Measurements from ENCODE around the gene LIAS. TPM values are rescaled to one million over a fixed set of nuclear protein-coding genes. Genes with fewer than 3 reads are reported as not detected.

LIAS gene
- total and polyA plus RNA-seq, 2 of the 13 experiments (the other 11 are each of a cell fraction or from before 2014, with no cell fraction given): 16.0 to 16.6 TPM

DNA sequence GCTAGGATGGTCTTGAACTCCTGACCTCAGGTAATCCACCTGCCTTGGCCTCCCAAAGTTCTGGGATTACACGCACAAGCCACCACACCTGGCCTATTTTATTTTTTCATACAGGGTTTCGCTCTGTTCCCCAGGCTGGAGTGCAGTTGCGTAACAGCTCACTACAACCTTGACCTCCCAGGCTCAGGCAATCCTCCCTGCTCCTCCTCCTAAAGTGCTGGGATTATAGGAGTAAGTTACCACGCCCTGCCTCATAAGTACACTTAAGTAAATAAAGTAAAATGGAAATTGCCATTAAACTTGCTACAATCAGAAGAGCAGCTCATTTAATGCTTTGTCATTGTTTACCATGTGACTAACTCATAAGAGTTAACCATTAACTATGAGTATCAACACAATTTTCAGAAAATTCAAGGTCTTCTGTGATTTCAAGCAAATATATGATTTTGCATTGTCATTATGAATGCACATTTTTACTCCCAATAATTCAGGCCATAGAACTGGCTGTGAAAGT lies 56.1 kb downstream of the LIAS start (continued):
- TF ChIP-seq KLF16 (CRISPR knock-in tag; IDR thresholded peaks at IDR 0.05) (peak in 1 of 2 experiments; percentile 96; a peak in 2 of 4 replicates), ZNF468 (CRISPR knock-in tag; IDR thresholded peaks at IDR 0.05) (no peak), ZNF10 (CRISPR knock-in tag; IDR thresholded peaks at IDR 0.05; ENCODE audit: borderline replicate concordance, low read depth) (no peak), FOXJ3 (CRISPR knock-in tag; IDR thresholded peaks at IDR 0.05; ENCODE audit: borderline replicate concordance) (peak; percentile 93; the same call in 1 of the 2 replicates), ATF7 (IDR thresholded peaks at IDR 0.05) (0 out of 2 replicates have a peak, but pooled peaks have one; percentile 7), ATF7 (CRISPR knock-in tag; IDR thresholded peaks at IDR 0.05) (no peak), SIN3B (IDR thresholded peaks at IDR 0.05; ENCODE audit: low read length) (no peak), ZNF382 (CRISPR knock-in tag; IDR thresholded peaks at IDR 0.05; ENCODE audit: borderline replicate concordance) (no peak), BRD4 (CRISPR knock-in tag; IDR thresholded peaks at IDR 0.05) (0 out of 2 replicates have a peak, but pooled peaks have one; percentile 32), NRL (CRISPR knock-in tag; IDR thresholded peaks at IDR 0.05; ENCODE audit: borderline replicate concordance) (no peak), ZNF180 (CRISPR knock-in tag; IDR thresholded peaks at IDR 0.05; ENCODE audit: borderline replicate concordance, low read depth) (no peak), ZNF720 (CRISPR knock-in tag; IDR thresholded peaks at IDR 0.05) (no peak)
- TF ChIP-seq, protein P1, sequence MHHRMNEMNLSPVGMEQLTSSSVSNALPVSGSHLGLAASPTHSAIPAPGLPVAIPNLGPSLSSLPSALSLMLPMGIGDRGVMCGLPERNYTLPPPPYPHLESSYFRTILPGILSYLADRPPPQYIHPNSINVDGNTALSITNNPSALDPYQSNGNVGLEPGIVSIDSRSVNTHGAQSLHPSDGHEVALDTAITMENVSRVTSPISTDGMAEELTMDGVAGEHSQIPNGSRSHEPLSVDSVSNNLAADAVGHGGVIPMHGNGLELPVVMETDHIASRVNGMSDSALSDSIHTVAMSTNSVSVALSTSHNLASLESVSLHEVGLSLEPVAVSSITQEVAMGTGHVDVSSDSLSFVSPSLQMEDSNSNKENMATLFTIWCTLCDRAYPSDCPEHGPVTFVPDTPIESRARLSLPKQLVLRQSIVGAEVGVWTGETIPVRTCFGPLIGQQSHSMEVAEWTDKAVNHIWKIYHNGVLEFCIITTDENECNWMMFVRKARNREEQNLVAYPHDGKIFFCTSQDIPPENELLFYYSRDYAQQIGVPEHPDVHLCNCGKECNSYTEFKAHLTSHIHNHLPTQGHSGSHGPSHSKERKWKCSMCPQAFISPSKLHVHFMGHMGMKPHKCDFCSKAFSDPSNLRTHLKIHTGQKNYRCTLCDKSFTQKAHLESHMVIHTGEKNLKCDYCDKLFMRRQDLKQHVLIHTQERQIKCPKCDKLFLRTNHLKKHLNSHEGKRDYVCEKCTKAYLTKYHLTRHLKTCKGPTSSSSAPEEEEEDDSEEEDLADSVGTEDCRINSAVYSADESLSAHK (CRISPR knock-in tag; IDR thresholded peaks at IDR 0.05; ENCODE audit: borderline replicate concordance): no peak
- TF ChIP-seq, protein P2, sequence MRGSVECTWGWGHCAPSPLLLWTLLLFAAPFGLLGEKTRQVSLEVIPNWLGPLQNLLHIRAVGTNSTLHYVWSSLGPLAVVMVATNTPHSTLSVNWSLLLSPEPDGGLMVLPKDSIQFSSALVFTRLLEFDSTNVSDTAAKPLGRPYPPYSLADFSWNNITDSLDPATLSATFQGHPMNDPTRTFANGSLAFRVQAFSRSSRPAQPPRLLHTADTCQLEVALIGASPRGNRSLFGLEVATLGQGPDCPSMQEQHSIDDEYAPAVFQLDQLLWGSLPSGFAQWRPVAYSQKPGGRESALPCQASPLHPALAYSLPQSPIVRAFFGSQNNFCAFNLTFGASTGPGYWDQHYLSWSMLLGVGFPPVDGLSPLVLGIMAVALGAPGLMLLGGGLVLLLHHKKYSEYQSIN (CRISPR knock-in tag; IDR thresholded peaks at IDR 0.05; ENCODE audit: borderline replicate concordance): no peak
- TF ChIP-seq, protein P3, sequence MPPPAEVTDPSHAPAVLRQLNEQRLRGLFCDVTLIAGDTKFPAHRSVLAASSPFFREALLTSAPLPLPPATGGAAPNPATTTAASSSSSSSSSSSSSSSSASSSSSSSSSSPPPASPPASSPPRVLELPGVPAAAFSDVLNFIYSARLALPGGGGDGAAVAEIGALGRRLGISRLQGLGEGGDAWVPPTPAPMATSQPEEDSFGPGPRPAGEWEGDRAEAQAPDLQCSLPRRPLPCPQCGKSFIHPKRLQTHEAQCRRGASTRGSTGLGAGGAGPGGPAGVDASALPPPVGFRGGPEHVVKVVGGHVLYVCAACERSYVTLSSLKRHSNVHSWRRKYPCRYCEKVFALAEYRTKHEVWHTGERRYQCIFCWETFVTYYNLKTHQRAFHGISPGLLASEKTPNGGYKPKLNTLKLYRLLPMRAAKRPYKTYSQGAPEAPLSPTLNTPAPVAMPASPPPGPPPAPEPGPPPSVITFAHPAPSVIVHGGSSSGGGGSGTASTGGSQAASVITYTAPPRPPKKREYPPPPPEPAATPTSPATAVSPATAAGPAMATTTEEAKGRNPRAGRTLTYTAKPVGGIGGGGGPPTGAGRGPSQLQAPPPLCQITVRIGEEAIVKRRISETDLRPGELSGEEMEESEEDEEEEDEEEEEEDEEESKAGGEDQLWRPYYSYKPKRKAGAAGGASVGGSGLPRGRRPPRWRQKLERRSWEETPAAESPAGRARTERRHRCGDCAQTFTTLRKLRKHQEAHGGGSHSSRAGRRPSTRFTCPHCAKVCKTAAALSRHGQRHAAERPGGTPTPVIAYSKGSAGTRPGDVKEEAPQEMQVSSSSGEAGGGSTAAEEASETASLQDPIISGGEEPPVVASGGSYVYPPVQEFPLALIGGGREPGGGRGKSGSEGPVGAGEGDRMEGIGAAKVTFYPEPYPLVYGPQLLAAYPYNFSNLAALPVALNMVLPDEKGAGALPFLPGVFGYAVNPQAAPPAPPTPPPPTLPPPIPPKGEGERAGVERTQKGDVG (CRISPR knock-in tag; IDR thresholded peaks at IDR 0.05; ENCODE audit: borderline replicate concordance): peak; percentile 81; the same call in 1 of the 2 replicates
- TF ChIP-seq, protein P4, sequence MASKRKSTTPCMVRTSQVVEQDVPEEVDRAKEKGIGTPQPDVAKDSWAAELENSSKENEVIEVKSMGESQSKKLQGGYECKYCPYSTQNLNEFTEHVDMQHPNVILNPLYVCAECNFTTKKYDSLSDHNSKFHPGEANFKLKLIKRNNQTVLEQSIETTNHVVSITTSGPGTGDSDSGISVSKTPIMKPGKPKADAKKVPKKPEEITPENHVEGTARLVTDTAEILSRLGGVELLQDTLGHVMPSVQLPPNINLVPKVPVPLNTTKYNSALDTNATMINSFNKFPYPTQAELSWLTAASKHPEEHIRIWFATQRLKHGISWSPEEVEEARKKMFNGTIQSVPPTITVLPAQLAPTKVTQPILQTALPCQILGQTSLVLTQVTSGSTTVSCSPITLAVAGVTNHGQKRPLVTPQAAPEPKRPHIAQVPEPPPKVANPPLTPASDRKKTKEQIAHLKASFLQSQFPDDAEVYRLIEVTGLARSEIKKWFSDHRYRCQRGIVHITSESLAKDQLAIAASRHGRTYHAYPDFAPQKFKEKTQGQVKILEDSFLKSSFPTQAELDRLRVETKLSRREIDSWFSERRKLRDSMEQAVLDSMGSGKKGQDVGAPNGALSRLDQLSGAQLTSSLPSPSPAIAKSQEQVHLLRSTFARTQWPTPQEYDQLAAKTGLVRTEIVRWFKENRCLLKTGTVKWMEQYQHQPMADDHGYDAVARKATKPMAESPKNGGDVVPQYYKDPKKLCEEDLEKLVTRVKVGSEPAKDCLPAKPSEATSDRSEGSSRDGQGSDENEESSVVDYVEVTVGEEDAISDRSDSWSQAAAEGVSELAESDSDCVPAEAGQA (IDR thresholded peaks at IDR 0.05; ENCODE audit: low read depth): no peak
- TF ChIP-seq, protein P4 (CRISPR knock-in tag; IDR thresholded peaks at IDR 0.05; ENCODE audit: borderline replicate concordance): 0 out of 2 replicates have a peak, but pooled peaks have one; percentile 60

All from HepG2 (cell line).